ENCODE data around the gene NUDCD3. TPM values are rescaled to one million over a fixed set of nuclear protein-coding genes. Genes with fewer than 3 reads are reported as not detected.
A peak's percentile ranks its signal among the peaks of the same experiment; 100 is the strongest.

NUDCD3 gene
- total RNA-seq, 1 donor from 2014 or later: 124 TPM

- DNase-seq: peak; percentile 64
These were observed 91.9 kb downstream of the NUDCD3 start for GRCh38 chr7:44398511-44398911.

GRCh38 chr7:44396931-44397545 is 93.4 kb downstream of the NUDCD3 start:
- DNase-seq: no peak

DNA sequence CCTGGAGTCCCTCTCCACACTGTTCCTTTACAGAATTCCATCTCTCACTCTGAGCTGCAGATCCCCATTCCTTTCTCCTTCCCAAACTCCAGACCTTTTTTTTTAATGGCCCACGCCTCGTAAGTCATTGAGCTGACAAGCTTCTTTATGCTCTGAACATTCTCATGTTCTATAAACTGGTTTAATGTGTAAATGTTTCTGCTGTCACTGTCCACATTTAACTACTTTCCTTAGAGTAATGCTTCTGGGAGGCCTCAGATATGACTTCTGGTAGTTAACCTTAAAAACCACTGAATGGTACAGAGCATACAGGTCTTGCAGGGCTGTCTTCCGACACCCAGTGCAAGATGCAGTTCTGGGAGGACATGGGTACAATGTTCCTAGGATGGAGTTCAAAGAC is 94.0 kb downstream of the NUDCD3 start:
- DNase-seq: no peak

DNA sequence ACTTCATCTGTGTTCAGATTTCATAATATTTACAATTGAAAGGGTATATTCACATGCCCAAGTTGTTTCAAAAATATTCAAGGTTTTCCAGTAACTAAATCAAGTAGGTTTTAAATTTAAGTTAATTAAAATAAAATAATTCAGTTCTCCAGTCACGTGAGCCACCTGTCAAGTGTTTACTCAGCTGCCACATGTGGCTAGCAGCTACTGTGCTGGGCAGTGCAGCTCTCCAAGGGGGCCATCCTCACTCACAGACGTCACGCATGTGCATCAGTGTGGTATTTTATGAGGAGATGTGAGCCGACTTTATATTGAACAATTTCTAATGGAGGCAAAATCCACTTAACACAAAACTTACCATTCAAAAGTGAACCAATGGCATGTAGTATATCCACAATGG is 95.4 kb downstream of the NUDCD3 start:
- no peak for DNase-seq

DNA sequence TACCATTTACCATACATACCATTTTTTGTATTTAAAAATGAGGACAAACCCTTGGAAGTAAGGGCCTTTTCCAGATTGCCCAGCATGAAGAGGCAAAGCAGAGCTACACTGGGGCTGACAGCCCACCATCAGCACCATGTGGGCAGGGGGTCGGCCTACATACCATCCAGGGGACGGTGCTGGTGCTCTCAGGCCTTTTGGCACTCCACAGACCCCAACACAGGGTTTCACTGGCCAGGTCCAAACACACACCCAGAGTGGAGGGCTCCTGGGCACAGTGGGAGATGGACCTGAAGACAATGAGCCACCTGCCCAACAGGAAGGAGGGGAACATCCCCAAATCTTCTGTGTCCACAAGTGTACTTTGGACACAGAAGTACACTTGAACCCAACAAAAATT is 95.8 kb downstream of the NUDCD3 start:
- no peak for DNase-seq

- DNase-seq: no peak
These were observed 96.4 kb downstream of the NUDCD3 start for GRCh38 chr7:44394112-44394447.

GRCh38 chr7:44393238-44394111 is 97.0 kb downstream of the NUDCD3 start:
- no peak for DNase-seq

- no peak for DNase-seq
These were observed 97.8 kb downstream of the NUDCD3 start for GRCh38 chr7:44392618-44393010.

GRCh38 chr7:44391746-44392617 is 98.5 kb downstream of the NUDCD3 start:
- DNase-seq: no peak

DNA sequence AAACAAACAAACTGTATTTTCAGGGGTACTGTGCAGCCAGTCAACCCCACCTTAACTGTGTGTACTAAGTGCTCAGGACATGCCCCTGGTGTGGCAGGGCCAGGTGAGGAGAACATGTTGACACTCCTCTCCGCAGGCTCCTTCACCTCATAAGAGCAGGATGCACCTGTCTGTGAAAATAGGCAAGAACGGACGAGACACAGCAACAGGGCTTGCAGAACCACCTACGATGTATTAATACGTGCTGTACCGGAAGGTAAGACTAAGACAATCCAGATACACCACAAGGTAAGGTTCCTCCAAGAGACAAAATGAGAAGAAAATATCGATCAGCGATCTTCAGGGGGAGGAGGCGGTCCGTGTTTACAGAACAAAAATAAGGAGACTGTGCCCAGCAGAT is 99.3 kb downstream of the NUDCD3 start:
- no peak for DNase-seq

- no peak for DNase-seq
These were observed 99.8 kb downstream of the NUDCD3 start for GRCh38 chr7:44390701-44391100.

GRCh38 chr7:44388089-44388970 is 102.1 kb downstream of the NUDCD3 start:
- peak; percentile 36 for DNase-seq

GRCh38 chr7:44387389-44387788 is 103.1 kb downstream of the NUDCD3 start:
- DNase-seq: no peak

- DNase-seq: no peak
These were observed 104.1 kb downstream of the NUDCD3 start for GRCh38 chr7:44386139-44386913.

DNA sequence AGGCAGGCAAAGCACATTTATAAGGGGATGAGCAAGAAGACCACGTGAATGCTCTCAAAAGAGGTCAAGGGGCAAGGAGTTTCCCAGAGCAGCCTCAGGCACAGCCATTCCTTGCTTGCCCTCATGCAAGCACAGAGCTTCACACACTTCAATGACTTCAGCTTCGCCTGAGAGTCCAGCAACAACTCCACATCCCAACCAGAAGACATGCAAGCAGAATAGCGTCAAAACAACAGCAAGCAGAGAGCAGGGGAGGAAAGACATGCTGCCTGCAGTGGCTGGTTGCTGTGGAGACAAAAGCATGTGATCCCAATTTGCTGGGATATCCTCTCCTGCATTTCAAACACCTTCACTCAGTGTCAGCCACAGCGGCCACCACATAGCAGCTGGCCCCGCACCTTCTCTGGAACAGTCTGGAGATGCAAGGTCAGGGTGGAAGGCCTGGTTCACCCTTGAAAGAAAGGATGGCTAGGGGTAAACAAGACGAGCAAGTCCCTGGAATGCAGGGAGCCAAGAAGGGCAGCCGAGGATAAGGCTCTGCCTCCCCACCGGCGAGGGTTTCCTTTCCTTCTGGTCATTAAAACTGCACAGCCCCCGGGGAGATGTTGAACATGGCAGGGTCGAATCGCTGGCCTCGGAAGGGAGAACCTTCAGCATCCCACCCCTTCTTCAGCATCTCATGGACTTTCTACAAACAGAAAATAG is 104.9 kb downstream of the NUDCD3 start:
- DNase-seq: no peak

- no peak for DNase-seq
These were observed 105.6 kb downstream of the NUDCD3 start for GRCh38 chr7:44384586-44385433.

DNA sequence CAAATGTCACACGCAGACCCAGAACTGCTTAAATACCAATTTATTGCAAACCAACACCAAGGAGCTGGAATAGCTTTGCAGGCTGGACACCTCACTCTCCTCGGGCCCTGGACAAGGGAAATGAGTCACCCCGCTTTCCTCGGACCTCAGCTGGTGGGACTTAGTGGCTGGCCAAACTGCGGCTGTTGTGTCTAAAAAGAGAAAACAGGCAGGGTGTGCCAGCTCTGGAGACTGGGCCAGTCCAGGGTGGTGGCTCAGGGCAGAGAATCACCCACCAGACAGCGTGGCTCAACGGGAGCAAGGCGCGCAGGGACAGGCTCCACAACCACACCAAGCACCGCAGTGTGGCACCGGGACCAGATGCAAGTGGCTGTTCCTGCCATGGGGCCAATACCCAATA is 106.9 kb downstream of the NUDCD3 start:
- no peak for DNase-seq

GRCh38 chr7:44382459-44383265 is 107.8 kb downstream of the NUDCD3 start:
- DNase-seq: peak; percentile 52

Data from occipital lobe (tissue), 2 donors.